H9 (cell line): ENCODE data around the gene ATP5PB. TPM values are rescaled to one million over a fixed set of nuclear protein-coding genes. Genes with fewer than 3 reads are reported as not detected.

ENCODE experiments used
- DNase-seq: peaks from one replicate; pipeline ENCODE4 v3.0.0-alpha.2; 2017
- H2AFZ ChIP-seq: one replicate; pipeline ENCODE4 v1.6.1; 2013; ENCODE audit warnings: mild to moderate bottlenecking, low read length, control low read depth, moderate library complexity
- H2AK5ac ChIP-seq: 2 replicates; pipeline ENCODE4 v1.6.1; 2013; ENCODE audit warnings: low read length, control low read depth, mixed read lengths; ENCODE audit not compliant: insufficient read length
- H2BK120ac ChIP-seq: one replicate; pipeline ENCODE4 v1.6.1; 2013; ENCODE audit warnings: low read depth, mild to moderate bottlenecking, low read length, control low read depth, inconsistent platforms; ENCODE audit not compliant: poor library complexity, severe bottlenecking
- H2BK12ac ChIP-seq: 2 replicates; pipeline ENCODE4 v1.6.1; 2013; ENCODE audit warnings: low read length, control low read depth, mixed read lengths, low read depth; ENCODE audit not compliant: insufficient read length
- H2BK15ac ChIP-seq: 2 replicates; pipeline ENCODE4 v1.6.1; 2013; ENCODE audit warnings: low read depth, low read length, control low read depth
- H2BK20ac ChIP-seq: one replicate; pipeline ENCODE4 v1.6.1; 2013; ENCODE audit warnings: low read depth, mild to moderate bottlenecking, low read length, control low read depth, inconsistent platforms; ENCODE audit not compliant: poor library complexity, severe bottlenecking
- H2BK5ac ChIP-seq: 2 replicates; pipeline ENCODE4 v1.6.1; 2013; ENCODE audit warnings: low read length, control low read depth, mixed read lengths; ENCODE audit not compliant: insufficient read length
- H3K14ac ChIP-seq: 2 replicates; pipeline ENCODE4 v1.6.1; 2013; ENCODE audit warnings: low read length, control low read depth; ENCODE audit not compliant: insufficient read depth
- H3K18ac ChIP-seq: 2 replicates; pipeline ENCODE4 v1.6.1; 2013; ENCODE audit warnings: low read depth, mild to moderate bottlenecking, mixed read lengths, low read length, control low read depth; ENCODE audit not compliant: insufficient read length
- H3K23ac ChIP-seq: 2 replicates; pipeline ENCODE4 v1.6.1; 2013; ENCODE audit warnings: low read length, control low read depth, mixed read lengths, low read depth; ENCODE audit not compliant: insufficient read length
- H3K23me2 ChIP-seq: 2 replicates; pipeline ENCODE4 v1.6.1; 2013; ENCODE audit warnings: low read depth, mild to moderate bottlenecking, mixed read lengths, low read length, control low read depth; ENCODE audit not compliant: insufficient read length, poor library complexity, severe bottlenecking
- H3K27ac ChIP-seq: 2 replicates; pipeline ENCODE4 v1.5.1; 2013; ENCODE audit warnings: low read length, control low read depth, mixed read lengths, low read depth; ENCODE audit not compliant: insufficient read length
- H3K27me3 ChIP-seq: 2 replicates; pipeline ENCODE4 v1.6.1; 2013; ENCODE audit warnings: low read length, control low read depth, inconsistent platforms; ENCODE audit not compliant: insufficient read depth
- H3K4ac ChIP-seq: 2 replicates; pipeline ENCODE4 v1.6.1; 2013; ENCODE audit warnings: low read depth, mild to moderate bottlenecking, control low read depth, inconsistent platforms, low read length, moderate library complexity
- H3K4me1 ChIP-seq: 2 replicates; pipeline ENCODE4 v1.6.1; 2013; ENCODE audit warnings: low read length, control low read depth, inconsistent platforms; ENCODE audit not compliant: insufficient read depth
- H3K4me2 ChIP-seq: 2 replicates; pipeline ENCODE4 v1.6.1; 2013; ENCODE audit warnings: low read length, control low read depth, mixed read lengths; ENCODE audit not compliant: insufficient read length, insufficient read depth
- H3K56ac ChIP-seq: 2 replicates; pipeline ENCODE4 v1.6.1; 2013; ENCODE audit warnings: low read depth, mild to moderate bottlenecking, mixed read lengths, low read length, control low read depth; ENCODE audit not compliant: insufficient read length
- H3K79me1 ChIP-seq: 2 replicates; pipeline ENCODE4 v1.6.1; 2013; ENCODE audit warnings: low read depth, mild to moderate bottlenecking, moderate library complexity, low read length, control low read depth, inconsistent platforms; ENCODE audit not compliant: insufficient read depth, poor library complexity, severe bottlenecking
- H3K79me2 ChIP-seq: 2 replicates; pipeline ENCODE4 v1.6.1; 2013; ENCODE audit warnings: low read length, control low read depth, inconsistent platforms; ENCODE audit not compliant: insufficient read depth
- H3K9ac ChIP-seq: 2 replicates; pipeline ENCODE4 v1.6.1; 2013; ENCODE audit warnings: low read length, control low read depth, mixed read lengths; ENCODE audit not compliant: insufficient read length; ENCODE audit errors: extremely low read depth
- H3K9me3 ChIP-seq: one replicate; pipeline ENCODE4 v1.6.1; 2013; ENCODE audit warnings: low read depth, low read length, inconsistent platforms; ENCODE audit not compliant: control insufficient read depth
- H3T11ph ChIP-seq: one replicate; pipeline ENCODE4 v1.6.1; 2013; ENCODE audit warnings: mild to moderate bottlenecking, low read length, control low read depth, inconsistent platforms
- H4K20me1 ChIP-seq: one replicate; pipeline ENCODE4 v1.6.1; 2013; ENCODE audit not compliant: control insufficient read depth, insufficient read length, insufficient read depth
- H4K5ac ChIP-seq: 2 replicates; pipeline ENCODE4 v1.6.1; 2013; ENCODE audit warnings: low read depth, mild to moderate bottlenecking, mixed read lengths, low read length, control low read depth; ENCODE audit not compliant: insufficient read length
- H4K8ac ChIP-seq: replicated peaks from 2 replicates; pipeline ENCODE4 v1.6.1; 2013; ENCODE audit warnings: low read length, control low read depth, mixed read lengths, low read depth; ENCODE audit not compliant: insufficient read length
- H4K91ac ChIP-seq: 2 replicates; pipeline ENCODE4 v1.6.1; 2013; ENCODE audit warnings: low read depth, mild to moderate bottlenecking, moderate library complexity, mixed read lengths, low read length, control low read depth; ENCODE audit not compliant: insufficient read length
- H3K27ac Mint-ChIP-seq, 3 experiments: 2 replicates in 2 of 3; 3 replicates in 1 of 3; pipeline ENCODE4 v1.8.0; 2020 to 2021; ENCODE audit warnings: mixed read lengths in 3 of 3, mild to moderate bottlenecking in 1 of 3, moderate library complexity in 1 of 3
- H3K27me3 Mint-ChIP-seq: 2 replicates; pipeline ENCODE4 v1.8.0; 2021; ENCODE audit warnings: low read depth, mild to moderate bottlenecking, moderate library complexity, mixed read lengths
- H3K36me3 Mint-ChIP-seq, 3 experiments: 2 replicates in 2 of 3; 3 replicates in 1 of 3; pipeline ENCODE4 v1.8.0; 2020 to 2021; ENCODE audit warnings: low read depth in 3 of 3, mixed read lengths in 3 of 3; ENCODE audit not compliant: insufficient read depth in 1 of 3
- H3K4me1 Mint-ChIP-seq, 2 experiments: 2 replicates each; pipeline ENCODE4 v1.8.0; 2020; ENCODE audit warnings: mixed read lengths in 2 of 2
- H3K4me3 Mint-ChIP-seq, 2 experiments: 2 replicates in 1 of 2; 3 replicates in 1 of 2; pipeline ENCODE4 v1.8.0; 2020 to 2021; ENCODE audit warnings: mild to moderate bottlenecking in 2 of 2, mixed read lengths in 2 of 2, moderate library complexity in 1 of 2
- H3K9me3 Mint-ChIP-seq, 2 experiments: 2 replicates in 1 of 2; 3 replicates in 1 of 2; pipeline ENCODE4 v1.8.0; 2020; ENCODE audit warnings: mild to moderate bottlenecking in 2 of 2, mixed read lengths in 2 of 2, moderate library complexity in 1 of 2
- WGBS: extraction: QIAGEN DNeasy Blood & Tissue Kit; methylation state at CpG from one replicate; pipeline ENCODE4 v1.1.7; 2013; ENCODE audit warnings: missing lambda C conversion rate, low lambda C conversion rate, mixed read lengths; ENCODE audit not compliant: insufficient read length; ENCODE audit errors: extremely low coverage; 5-methylcytosine and 5-hydroxymethylcytosine counted together
- total RNA-seq: library from RNA; stranded (reverse); gene quantifications from 2 replicates; pipeline ENCODE4 v1.2.1, GENCODE V29; 2021
- TF ChIP-seq, protein P1 (sequence below): fragments of 200-600 bp; sonication (generic); conservative IDR thresholded peaks from 3 replicates; pipeline ENCODE4 v1.8.0; 2021; ENCODE audit warnings: antibody characterized with exemption, mild to moderate bottlenecking

ATP5PB gene
- total RNA-seq, 1 experiment from 2014 or later: 250 TPM

DNA sequence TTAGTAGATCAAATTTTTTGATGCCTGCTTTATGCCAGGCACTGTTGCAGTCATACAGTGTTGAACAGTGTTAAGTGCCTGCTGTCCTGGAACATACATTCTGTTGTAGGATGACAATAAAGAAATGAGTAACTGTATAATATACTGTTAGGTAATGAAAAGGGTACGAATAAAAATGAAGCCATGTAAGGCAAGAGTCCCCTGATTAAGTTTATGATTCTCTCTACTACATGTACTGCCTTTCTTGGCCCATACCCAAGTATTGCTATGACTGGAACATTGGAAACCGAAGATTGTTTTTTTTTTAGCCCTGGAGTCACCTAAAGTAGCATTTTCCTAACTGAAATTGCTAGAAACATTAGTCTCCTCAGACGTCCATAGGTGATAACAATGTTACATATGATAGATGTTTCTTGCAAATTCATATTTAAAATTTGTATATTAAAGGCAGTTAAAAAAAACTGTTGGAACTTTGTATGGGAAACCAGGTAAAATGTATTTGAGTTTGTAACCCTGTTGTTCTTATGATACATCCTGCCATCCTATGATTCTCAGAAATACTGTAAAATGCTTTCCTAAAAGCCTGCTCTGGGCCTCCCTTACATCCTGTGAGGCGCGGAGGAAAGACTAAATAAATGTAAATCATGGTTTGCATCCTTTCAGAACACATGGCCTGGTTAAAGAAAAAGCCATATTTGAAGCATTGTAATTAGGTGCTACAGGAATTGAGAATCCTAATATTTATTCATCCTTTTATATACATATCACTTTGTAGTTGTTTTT is 5.8 kb downstream of the ATP5PB start:
- no peaks in the 10 kb centered on the region for H3K9me3 ChIP-seq
- H3T11ph ChIP-seq: no peak overlapping the region
- H3K9ac ChIP-seq: no peak overlapping the region
- no peak overlapping the region for H3K4me2 ChIP-seq
- no peak overlapping the region for H2BK15ac ChIP-seq
- no CpG with 5 or more reads among the region's 5 CpGs for WGBS
- no peak overlapping the region for H2BK120ac ChIP-seq
- H2BK5ac ChIP-seq: no peak overlapping the region
- H4K8ac ChIP-seq: no peak overlapping the region
- DNase-seq: no peak
- peaks cover 3% of the 10 kb centered on the region for H3K79me1 ChIP-seq
- peaks cover 4% of the 10 kb centered on the region; the same call in 1 of the 2 replicates for H3K79me2 ChIP-seq
- no peak overlapping the region for H3K18ac ChIP-seq
- Mint-ChIP-seq H3K27ac (0 out of 7 replicates have a peak overlapping the region, but pooled peaks of 1 of the 3 experiments have one; percentile 62), H3K4me1 (peaks cover 0 to 9% of the 10 kb centered on the region in 2 experiments; a peak in 2 of 4 replicates), H3K36me3 (peaks cover 20 to 65% (median 48%) of the 10 kb centered on the region in 3 experiments), H3K27me3 (no peaks in the 10 kb centered on the region), H3K4me3 (no peak overlapping the region), H3K9me3 (no peaks in the 10 kb centered on the region)
- no peak overlapping the region for H2AFZ ChIP-seq
- TF ChIP-seq, protein P1, sequence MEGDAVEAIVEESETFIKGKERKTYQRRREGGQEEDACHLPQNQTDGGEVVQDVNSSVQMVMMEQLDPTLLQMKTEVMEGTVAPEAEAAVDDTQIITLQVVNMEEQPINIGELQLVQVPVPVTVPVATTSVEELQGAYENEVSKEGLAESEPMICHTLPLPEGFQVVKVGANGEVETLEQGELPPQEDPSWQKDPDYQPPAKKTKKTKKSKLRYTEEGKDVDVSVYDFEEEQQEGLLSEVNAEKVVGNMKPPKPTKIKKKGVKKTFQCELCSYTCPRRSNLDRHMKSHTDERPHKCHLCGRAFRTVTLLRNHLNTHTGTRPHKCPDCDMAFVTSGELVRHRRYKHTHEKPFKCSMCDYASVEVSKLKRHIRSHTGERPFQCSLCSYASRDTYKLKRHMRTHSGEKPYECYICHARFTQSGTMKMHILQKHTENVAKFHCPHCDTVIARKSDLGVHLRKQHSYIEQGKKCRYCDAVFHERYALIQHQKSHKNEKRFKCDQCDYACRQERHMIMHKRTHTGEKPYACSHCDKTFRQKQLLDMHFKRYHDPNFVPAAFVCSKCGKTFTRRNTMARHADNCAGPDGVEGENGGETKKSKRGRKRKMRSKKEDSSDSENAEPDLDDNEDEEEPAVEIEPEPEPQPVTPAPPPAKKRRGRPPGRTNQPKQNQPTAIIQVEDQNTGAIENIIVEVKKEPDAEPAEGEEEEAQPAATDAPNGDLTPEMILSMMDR: no peak
- H4K20me1 ChIP-seq: no peaks in the 10 kb centered on the region
- H4K91ac ChIP-seq: no peak overlapping the region
- no peak overlapping the region for H3K4ac ChIP-seq
- H3K23me2 ChIP-seq: peaks cover 4% of the 10 kb centered on the region
- no peak overlapping the region for H3K27ac ChIP-seq
- H3K27me3 ChIP-seq: no peaks in the 10 kb centered on the region
- no peak overlapping the region for H3K56ac ChIP-seq
- no peak overlapping the region for H2BK20ac ChIP-seq
- H2BK12ac ChIP-seq: no peak overlapping the region
- no peak overlapping the region for H4K5ac ChIP-seq
- H3K4me1 ChIP-seq: no peaks in the 10 kb centered on the region
- no peak overlapping the region for H3K14ac ChIP-seq
- no peak overlapping the region for H2AK5ac ChIP-seq
- no peak overlapping the region for H3K23ac ChIP-seq
